ENCODE results near the gene SULT2B1. TPM values are rescaled to one million over a fixed set of nuclear protein-coding genes. Genes with fewer than 3 reads are reported as not detected.

Gene SULT2B1
- total RNA-seq, 1 donor from 2014 or later, result not detected

DNA sequence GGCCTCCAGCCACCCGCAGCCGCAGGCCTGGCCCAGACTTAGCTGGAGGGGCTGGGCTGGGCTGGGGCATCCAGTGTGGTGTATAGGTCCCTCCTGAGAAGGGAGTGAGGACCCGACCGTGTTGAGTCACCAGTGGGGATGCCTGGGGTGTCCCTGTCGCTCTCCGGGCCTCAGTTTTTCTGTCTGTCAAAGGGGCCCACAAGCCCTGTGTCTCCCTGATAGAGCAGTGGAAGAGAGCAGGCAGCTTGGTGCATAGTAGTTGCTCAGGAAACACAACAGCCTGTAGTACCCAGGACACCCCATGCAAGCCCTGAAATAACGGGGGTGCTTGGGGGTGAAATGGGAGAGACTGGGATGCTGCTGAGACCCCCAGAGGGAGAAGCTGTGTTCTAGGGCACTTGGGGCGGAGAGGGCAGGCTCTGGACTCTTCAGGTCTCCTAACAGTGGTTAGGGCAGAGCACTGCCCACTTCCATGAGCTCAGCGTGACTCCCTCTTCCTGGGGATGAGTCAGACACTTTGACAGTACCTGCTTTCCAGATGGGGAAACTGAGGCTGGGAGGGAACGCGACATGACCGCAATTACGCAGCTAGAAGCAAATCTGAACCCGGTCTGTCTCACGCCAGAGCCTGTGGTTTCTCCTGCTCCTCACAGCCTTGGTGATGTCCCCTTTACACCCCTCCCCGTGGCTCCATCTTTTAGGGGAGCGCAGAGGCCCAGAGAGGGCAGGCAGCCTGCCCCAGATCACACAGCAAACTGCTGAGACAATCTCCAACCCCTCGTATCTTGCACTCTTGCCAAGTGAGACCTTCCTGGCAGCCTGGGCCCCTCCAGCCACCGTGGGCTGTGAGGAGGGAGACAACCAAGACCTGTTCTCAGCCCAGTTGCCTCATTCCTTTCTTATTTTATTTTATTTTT is 692 bp downstream of the SULT2B1 start:
- no peak overlapping the region for H3K4me3 ChIP-seq (ENCODE audit: low read depth, low read length)
- DNase-seq (ENCODE audit: low read depth), result no peak
- no peak for TF ChIP-seq CTCF (conservative IDR thresholded peaks at IDR 0.05; ENCODE audit: low read depth, low read length)

DNA sequence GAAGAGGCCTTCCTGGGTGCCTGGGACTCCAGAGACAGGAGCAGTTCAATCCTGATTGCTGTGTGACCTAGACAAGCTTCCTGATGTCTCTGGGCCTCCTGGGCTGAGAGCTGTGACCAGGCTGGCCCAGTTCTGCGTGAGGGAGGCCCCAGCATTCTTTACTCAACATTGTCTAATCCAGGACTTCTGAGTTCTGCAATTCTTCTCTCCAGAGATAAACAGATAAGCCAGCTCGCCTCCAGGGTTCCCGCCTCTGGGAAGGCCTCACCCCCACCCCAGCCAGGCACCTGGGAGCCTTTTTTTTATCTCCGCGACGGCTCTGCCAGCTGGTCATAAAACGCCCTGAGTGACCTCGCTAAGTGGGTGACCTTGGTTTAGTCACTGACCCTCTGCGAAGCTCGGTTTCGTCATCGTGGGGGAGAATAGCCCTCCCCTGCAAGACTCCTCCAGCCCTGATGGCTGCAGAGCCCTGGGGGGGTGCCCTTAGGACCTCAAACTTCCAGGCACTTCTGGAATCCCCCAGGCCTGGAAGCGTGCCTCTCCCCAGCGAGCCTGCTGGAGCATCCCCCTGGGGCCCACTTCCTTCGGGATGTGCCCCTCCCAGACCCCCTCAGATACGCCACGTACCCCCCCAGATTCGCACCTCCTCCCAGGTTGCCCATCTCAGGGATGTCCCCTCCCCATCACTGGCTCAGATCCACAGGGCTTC is 1.9 kb downstream of the SULT2B1 start:
- TF ChIP-seq CTCF (conservative IDR thresholded peaks at IDR 0.05; ENCODE audit: low read depth, low read length), result no peak
- no peak overlapping the region for H3K4me3 ChIP-seq (ENCODE audit: low read depth, low read length)
- DNase-seq (ENCODE audit: low read depth), result no peak

DNA sequence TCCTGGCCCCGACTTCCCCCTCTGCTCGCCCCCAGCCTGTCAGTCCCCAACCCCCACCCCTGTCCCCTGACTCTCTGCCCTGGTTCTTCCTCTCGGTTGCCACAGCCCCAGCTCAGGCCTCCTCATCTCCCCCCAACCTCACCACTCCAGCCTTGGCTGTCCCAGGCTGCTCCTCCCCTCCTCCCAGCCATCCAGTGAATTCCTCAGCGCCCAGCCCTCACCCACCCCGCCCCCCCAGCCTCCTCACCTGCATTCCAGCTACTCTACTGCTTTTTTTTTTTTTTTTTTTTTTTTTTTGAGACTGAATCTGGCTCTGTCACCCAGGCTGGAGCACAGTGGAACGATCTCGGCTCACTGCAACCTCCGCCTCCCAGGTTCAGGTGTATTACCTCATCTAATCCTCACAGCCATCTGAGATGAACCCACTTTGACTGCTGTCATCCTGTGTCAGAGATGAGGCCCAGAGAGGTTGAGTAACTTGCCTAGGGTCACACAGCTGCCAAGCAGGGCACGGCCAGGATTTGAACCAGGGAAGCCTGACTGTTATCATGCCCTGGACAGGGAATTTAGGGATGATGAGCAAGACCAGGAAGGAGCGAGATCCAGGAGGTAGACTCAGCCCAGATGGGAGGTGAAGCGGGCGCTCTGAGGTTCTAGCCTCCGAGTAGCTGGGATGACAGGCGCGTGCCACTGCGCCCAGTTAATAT is 2.6 kb downstream of the SULT2B1 start:
- TF ChIP-seq CTCF (conservative IDR thresholded peaks at IDR 0.05; ENCODE audit: low read depth, low read length), result no peak
- DNase-seq (ENCODE audit: low read depth), result no peak
- H3K4me3 ChIP-seq (ENCODE audit: low read depth, low read length), result no peak overlapping the region

GRCh38 chr19:48556163-48556562 is 4.2 kb downstream of the SULT2B1 start:
- no peak for TF ChIP-seq CTCF (conservative IDR thresholded peaks at IDR 0.05; ENCODE audit: low read depth, low read length)
- no peak for DNase-seq (ENCODE audit: low read depth)
- no peak overlapping the region for H3K4me3 ChIP-seq (ENCODE audit: low read depth, low read length)

DNA sequence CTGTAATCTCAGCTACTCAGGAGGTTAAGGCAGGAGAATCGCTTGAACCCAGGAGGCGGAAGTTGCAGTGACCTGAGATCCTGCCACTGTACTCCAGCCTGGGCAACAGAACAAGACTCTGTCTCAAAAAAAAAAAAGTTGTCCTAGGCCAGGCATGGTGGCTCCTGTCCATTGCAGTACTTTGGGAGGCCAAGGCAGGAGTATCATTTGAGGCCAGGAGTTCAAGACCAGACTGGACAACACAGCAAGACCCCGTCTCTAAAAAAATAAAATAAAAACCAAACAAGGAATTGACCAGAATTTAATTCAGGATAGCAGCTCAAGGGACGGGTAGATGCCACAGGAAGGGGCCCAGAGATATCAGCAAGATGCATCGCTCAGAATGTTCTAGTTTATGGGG is 4.9 kb downstream of the SULT2B1 start:
- no peak for DNase-seq (ENCODE audit: low read depth)
- no peak overlapping the region for H3K4me3 ChIP-seq (ENCODE audit: low read depth, low read length)
- TF ChIP-seq CTCF (conservative IDR thresholded peaks at IDR 0.05; ENCODE audit: low read depth, low read length), result no peak

GRCh38 chr19:48558018-48558684 is 6.2 kb downstream of the SULT2B1 start:
- no peak for TF ChIP-seq CTCF (conservative IDR thresholded peaks at IDR 0.05; ENCODE audit: low read depth, low read length)
- DNase-seq (ENCODE audit: low read depth), result peak; percentile 74
- peak overlapping the region; percentile 23 for H3K4me3 ChIP-seq (ENCODE audit: low read depth, low read length)
